HG02884 (cell line): ENCODE data around the gene OSTM1.
A peak's percentile ranks its signal among the peaks of the same experiment; 100 is the strongest.

ENCODE experiments used
- ATAC-seq: cut with Tn5 transposase; IDR thresholded peaks from one replicate; pipeline ENCODE4 v1.9.1; 2021; ENCODE audit warnings: mild to moderate bottlenecking, moderate library complexity; ENCODE audit not compliant: unreplicated experiment

OSTM1 gene

GRCh38 chr6:108105571-108105970 lies 31.0 kb upstream of the OSTM1 start:
- ATAC-seq, result no peak

GRCh38 chr6:108102965-108103364 lies 28.4 kb upstream of the OSTM1 start:
- no peak for ATAC-seq

GRCh38 chr6:108100003-108100402 lies 25.5 kb upstream of the OSTM1 start:
- no peak for ATAC-seq

- ATAC-seq, result no peak
These were observed 23.3 kb upstream of the OSTM1 start for GRCh38 chr6:108097882-108098281.

- ATAC-seq, result no peak
These were observed 19.3 kb upstream of the OSTM1 start for GRCh38 chr6:108093781-108094300.

GRCh38 chr6:108091288-108091687 lies 16.7 kb upstream of the OSTM1 start:
- no peak for ATAC-seq

- ATAC-seq, result no peak
These were observed 8.8 kb upstream of the OSTM1 start for GRCh38 chr6:108083349-108083748.

GRCh38 chr6:108082539-108082938 lies 8.0 kb upstream of the OSTM1 start:
- ATAC-seq, result no peak

GRCh38 chr6:108080010-108080780 lies 5.7 kb upstream of the OSTM1 start:
- no peak for ATAC-seq

GRCh38 chr6:108078191-108078590 lies 3.6 kb upstream of the OSTM1 start:
- no peak for ATAC-seq

- peak; percentile 27 for ATAC-seq
These were observed 533 bp downstream of the OSTM1 start for GRCh38 chr6:108074057-108074358.

GRCh38 chr6:108071736-108072276 lies 2.7 kb downstream of the OSTM1 start:
- ATAC-seq, result no peak

- ATAC-seq, result peak; percentile 69
These were observed 5.9 kb downstream of the OSTM1 start for GRCh38 chr6:108068618-108069017.

- ATAC-seq, result no peak
These were observed 6.4 kb downstream of the OSTM1 start for GRCh38 chr6:108068182-108068581.

- no peak for ATAC-seq
These were observed 21.8 kb downstream of the OSTM1 start for GRCh38 chr6:108052706-108053105.

GRCh38 chr6:108051481-108051880 lies 23.1 kb downstream of the OSTM1 start:
- ATAC-seq, result no peak

- ATAC-seq, result no peak
These were observed 34.9 kb downstream of the OSTM1 start for GRCh38 chr6:108039681-108040080.

GRCh38 chr6:108036884-108037283 lies 37.7 kb downstream of the OSTM1 start:
- ATAC-seq, result no peak

GRCh38 chr6:108031968-108032367 lies 42.6 kb downstream of the OSTM1 start:
- no peak for ATAC-seq

GRCh38 chr6:108030211-108030610 lies 44.3 kb downstream of the OSTM1 start:
- no peak for ATAC-seq

GRCh38 chr6:108029226-108029921 lies 45.2 kb downstream of the OSTM1 start:
- ATAC-seq, result no peak

- ATAC-seq, result no peak
These were observed 46.9 kb downstream of the OSTM1 start for GRCh38 chr6:108027594-108027993.
